Measurements from ENCODE around the gene MX2.

The MX2 gene

GRCh38 chr21:41363370-41364270 lies 1.8 kb downstream of the MX2 start:
- DNase-seq (ENCODE audit: low read depth in 2 of 2) = no peak

- no peak for DNase-seq (ENCODE audit: low read depth in 2 of 2)
Measured at GRCh38 chr21:41364308-41364707, 2.5 kb downstream of the MX2 start.

GRCh38 chr21:41365377-41366107 lies 3.7 kb downstream of the MX2 start:
- no peak for DNase-seq (ENCODE audit: low read depth in 2 of 2)

GRCh38 chr21:41366522-41367151 lies 4.8 kb downstream of the MX2 start:
- no peak for DNase-seq (ENCODE audit: low read depth in 2 of 2)

- DNase-seq (ENCODE audit: low read depth in 2 of 2) = no peak
Measured at GRCh38 chr21:41367301-41367944, 5.6 kb downstream of the MX2 start.

GRCh38 chr21:41367945-41368734 lies 6.3 kb downstream of the MX2 start:
- DNase-seq (ENCODE audit: low read depth in 2 of 2) = no peak

- DNase-seq (ENCODE audit: low read depth in 2 of 2) = no peak
Measured at GRCh38 chr21:41368735-41369104, 6.9 kb downstream of the MX2 start.

- DNase-seq (ENCODE audit: low read depth in 2 of 2) = peak in 1 of 2 donors; percentile 13
Measured at GRCh38 chr21:41369105-41369919, 7.5 kb downstream of the MX2 start.

- peak in 1 of 2 donors; percentile 27 for DNase-seq (ENCODE audit: low read depth in 2 of 2)
Measured at GRCh38 chr21:41369920-41370839, 8.4 kb downstream of the MX2 start.

- DNase-seq (ENCODE audit: low read depth in 2 of 2) = no peak
Measured at GRCh38 chr21:41370840-41371684, 9.2 kb downstream of the MX2 start.

GRCh38 chr21:41371685-41372030 lies 9.8 kb downstream of the MX2 start:
- no peak for DNase-seq (ENCODE audit: low read depth in 2 of 2)

- no peak for DNase-seq (ENCODE audit: low read depth in 2 of 2)
Measured at GRCh38 chr21:41373253-41373652, 11.4 kb downstream of the MX2 start.

GRCh38 chr21:41373763-41374162 lies 11.9 kb downstream of the MX2 start:
- no peak for DNase-seq (ENCODE audit: low read depth in 2 of 2)

- no peak for DNase-seq (ENCODE audit: low read depth in 2 of 2)
Measured at GRCh38 chr21:41374177-41374712, 12.4 kb downstream of the MX2 start.

- peak in 1 of 2 donors; percentile 19 for DNase-seq (ENCODE audit: low read depth in 2 of 2)
Measured at GRCh38 chr21:41374867-41375533, 13.2 kb downstream of the MX2 start.

GRCh38 chr21:41375875-41376274 lies 14.0 kb downstream of the MX2 start:
- no peak for DNase-seq (ENCODE audit: low read depth in 2 of 2)

- no peak for DNase-seq (ENCODE audit: low read depth in 2 of 2)
Measured at GRCh38 chr21:41377715-41378114, 15.9 kb downstream of the MX2 start.

GRCh38 chr21:41378849-41379248 lies 17.0 kb downstream of the MX2 start:
- DNase-seq (ENCODE audit: low read depth in 2 of 2) = no peak

Measured in stimulated activated CD8-positive, alpha-beta memory T cell treated with anti-CD3 and anti-CD28 coated beads, Interleukin-15, amount 100 ng/mL, for 48 hours (primary cell).